ENCODE data around the gene MIF.
"Not testable (repeated sequence)": the region's sequence is repeated elsewhere in the genome, so short reads cannot be mapped to it uniquely, and the experiment has no call there.

Gene MIF

DNA sequence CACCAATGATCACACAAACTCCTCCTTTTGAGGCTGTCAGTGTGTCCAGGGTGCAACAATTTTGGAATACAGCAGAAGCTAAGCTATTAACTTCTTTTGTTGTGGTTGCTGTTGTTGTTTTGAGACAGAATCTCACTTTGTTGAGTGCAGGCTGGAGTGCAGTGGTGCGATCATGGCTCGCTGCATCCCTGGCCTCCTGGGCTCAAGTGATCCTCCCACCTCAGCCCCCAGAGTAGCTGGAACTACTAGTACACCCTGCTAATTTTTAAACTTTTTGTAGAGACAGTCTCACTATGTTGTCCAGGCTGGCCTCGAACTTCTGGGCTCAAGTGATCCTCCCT, 44.8 kb downstream of the MIF start:
- H3K4me3 ChIP-seq (ENCODE audit: low read depth, low read length) = no peak overlapping the region
- TF ChIP-seq POLR2A (IDR thresholded peaks at IDR 0.05; ENCODE audit: extremely low read depth, insufficient read length) (no peak), MYC (IDR thresholded peaks at IDR 0.05; ENCODE audit: low read depth, low read length) (no peak)
- TF ChIP-seq, protein P1, sequence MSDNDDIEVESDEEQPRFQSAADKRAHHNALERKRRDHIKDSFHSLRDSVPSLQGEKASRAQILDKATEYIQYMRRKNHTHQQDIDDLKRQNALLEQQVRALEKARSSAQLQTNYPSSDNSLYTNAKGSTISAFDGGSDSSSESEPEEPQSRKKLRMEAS (IDR thresholded peaks at IDR 0.05; ENCODE audit: low read depth, low read length) = no peak
- TF ChIP-seq, protein P2, sequence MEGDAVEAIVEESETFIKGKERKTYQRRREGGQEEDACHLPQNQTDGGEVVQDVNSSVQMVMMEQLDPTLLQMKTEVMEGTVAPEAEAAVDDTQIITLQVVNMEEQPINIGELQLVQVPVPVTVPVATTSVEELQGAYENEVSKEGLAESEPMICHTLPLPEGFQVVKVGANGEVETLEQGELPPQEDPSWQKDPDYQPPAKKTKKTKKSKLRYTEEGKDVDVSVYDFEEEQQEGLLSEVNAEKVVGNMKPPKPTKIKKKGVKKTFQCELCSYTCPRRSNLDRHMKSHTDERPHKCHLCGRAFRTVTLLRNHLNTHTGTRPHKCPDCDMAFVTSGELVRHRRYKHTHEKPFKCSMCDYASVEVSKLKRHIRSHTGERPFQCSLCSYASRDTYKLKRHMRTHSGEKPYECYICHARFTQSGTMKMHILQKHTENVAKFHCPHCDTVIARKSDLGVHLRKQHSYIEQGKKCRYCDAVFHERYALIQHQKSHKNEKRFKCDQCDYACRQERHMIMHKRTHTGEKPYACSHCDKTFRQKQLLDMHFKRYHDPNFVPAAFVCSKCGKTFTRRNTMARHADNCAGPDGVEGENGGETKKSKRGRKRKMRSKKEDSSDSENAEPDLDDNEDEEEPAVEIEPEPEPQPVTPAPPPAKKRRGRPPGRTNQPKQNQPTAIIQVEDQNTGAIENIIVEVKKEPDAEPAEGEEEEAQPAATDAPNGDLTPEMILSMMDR (IDR thresholded peaks at IDR 0.05; ENCODE audit: low read depth, low read length) = no peak
- no peak for DNase-seq (ENCODE audit: low read depth)

DNA sequence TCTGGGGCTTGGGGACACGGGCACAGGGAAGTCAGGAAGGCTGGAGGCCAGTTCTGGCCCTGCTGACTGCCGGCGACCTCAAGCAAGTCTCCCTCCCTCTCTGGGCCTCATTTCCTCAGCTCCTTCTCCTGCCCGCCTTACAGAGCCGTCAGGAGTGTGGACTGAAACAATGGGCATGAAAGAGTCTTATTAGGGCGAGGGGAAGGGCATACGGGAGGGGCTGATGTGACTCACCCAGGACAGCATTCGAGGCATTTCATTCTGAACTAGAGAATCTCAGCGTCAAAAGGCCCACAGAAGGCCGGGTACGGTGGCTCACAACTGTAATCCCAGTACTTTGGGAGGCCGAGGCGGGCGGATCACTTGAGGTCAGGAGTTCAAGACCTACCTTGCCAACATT, 46.0 kb downstream of the MIF start:
- not testable (repeated sequence) for H3K4me3 ChIP-seq (ENCODE audit: low read depth, low read length); DNase-seq (ENCODE audit: low read depth)
